GM12874 (cell line): ENCODE data around the gene ZFAND2A.

ENCODE experiments used
- CTCF ChIP-seq: IDR thresholded peaks from 2 replicates; pipeline ENCODE4 v1.5.1; 2011; ENCODE audit warnings: low read depth, mild to moderate bottlenecking, control low read depth, low read length, moderate library complexity; ENCODE audit not compliant: insufficient read depth

The ZFAND2A gene

GRCh38 chr7:1104516-1105179 lies 55.3 kb downstream of the ZFAND2A start:
- no peak for TF ChIP-seq CTCF

GRCh38 chr7:1103789-1104515 lies 56.0 kb downstream of the ZFAND2A start:
- no peak for TF ChIP-seq CTCF

GRCh38 chr7:1103009-1103788 lies 56.8 kb downstream of the ZFAND2A start:
- TF ChIP-seq CTCF: no peak
